IMR-90 (cell line): ENCODE measurements around the gene PPHLN1.

Experiments
- RAD21 ChIP-seq: IDR thresholded peaks from 2 replicates; pipeline ENCODE4 v1.6.1; 2012; ENCODE audit warnings: low read length, improper control_type of control experiment
- TF ChIP-seq, protein P1 (sequence below): conservative IDR thresholded peaks from 2 replicates; pipeline ENCODE4 v1.5.1; 2012; ENCODE audit warnings: mild to moderate bottlenecking, low read depth, low read length, improper control_type of control experiment
- TF ChIP-seq, protein P2 (sequence below): fragments of 150-350 bp; IDR thresholded peaks from 2 replicates; pipeline ENCODE4 v1.6.1; 2017; ENCODE audit warnings: mild to moderate bottlenecking, antibody characterized with exemption, low read length, low read depth

DNA sequence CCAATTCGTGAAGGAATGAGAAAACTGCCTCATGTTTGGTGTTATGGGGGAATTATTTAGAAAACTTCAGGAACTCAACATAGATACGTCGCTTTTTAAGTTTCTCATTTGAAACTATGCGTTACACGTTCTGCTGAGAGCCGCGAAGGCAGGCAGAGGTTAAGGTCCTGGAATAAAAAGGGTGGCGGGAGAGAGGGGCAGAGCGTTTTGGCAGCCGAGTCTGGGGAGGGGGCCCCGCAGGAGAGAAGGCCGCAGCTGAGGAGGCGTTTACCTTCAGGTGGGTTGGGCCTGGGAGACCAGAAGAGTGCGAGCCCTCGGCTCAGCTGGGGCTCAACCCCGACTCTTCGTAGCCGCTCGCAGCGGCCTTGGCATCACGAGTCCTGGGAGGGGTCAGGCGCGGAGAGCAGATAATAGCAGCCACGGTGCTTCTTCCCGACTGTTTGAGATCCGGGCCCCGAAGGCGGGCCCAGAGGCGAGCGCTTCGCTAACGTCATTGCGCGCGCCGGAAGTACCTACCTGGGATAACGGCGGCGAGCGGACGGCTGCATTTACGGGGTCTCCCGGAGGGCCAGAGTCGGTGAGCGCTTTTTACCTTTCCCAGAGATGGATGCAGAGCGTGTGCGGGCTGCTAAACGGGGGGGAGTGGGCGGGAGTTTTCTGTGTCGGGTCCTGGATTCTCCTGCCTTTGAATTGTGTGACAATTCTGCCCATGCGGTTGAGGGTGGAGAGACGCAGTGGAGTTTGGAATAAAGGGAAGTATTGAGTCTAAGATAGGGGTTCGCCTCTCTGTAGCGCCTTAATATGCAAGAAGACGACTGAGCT is at the start of gene PPHLN1, which contains the start of gene ZCRB1:
- TF ChIP-seq, protein P1, sequence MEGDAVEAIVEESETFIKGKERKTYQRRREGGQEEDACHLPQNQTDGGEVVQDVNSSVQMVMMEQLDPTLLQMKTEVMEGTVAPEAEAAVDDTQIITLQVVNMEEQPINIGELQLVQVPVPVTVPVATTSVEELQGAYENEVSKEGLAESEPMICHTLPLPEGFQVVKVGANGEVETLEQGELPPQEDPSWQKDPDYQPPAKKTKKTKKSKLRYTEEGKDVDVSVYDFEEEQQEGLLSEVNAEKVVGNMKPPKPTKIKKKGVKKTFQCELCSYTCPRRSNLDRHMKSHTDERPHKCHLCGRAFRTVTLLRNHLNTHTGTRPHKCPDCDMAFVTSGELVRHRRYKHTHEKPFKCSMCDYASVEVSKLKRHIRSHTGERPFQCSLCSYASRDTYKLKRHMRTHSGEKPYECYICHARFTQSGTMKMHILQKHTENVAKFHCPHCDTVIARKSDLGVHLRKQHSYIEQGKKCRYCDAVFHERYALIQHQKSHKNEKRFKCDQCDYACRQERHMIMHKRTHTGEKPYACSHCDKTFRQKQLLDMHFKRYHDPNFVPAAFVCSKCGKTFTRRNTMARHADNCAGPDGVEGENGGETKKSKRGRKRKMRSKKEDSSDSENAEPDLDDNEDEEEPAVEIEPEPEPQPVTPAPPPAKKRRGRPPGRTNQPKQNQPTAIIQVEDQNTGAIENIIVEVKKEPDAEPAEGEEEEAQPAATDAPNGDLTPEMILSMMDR = no peak
- no peak for TF ChIP-seq RAD21
- TF ChIP-seq, protein P2, sequence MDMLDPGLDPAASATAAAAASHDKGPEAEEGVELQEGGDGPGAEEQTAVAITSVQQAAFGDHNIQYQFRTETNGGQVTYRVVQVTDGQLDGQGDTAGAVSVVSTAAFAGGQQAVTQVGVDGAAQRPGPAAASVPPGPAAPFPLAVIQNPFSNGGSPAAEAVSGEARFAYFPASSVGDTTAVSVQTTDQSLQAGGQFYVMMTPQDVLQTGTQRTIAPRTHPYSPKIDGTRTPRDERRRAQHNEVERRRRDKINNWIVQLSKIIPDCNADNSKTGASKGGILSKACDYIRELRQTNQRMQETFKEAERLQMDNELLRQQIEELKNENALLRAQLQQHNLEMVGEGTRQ = no peak
